ENCODE measurements around the gene ZNF575.

The ZNF575 gene

GRCh38 chr19:43498233-43498842, 34.6 kb upstream of the ZNF575 start:
- WGBS (ENCODE audit: insufficient coverage, insufficient read length), result no CpG with 5 or more reads among the region's 5 CpGs
- Histone ChIP-seq H3K4me3 (ENCODE audit: low read length) (no peak overlapping the region), H3K27ac (ENCODE audit: low read length) (no peak overlapping the region), H3K27me3 (ENCODE audit: control insufficient read depth, insufficient read depth, low read length) (peaks cover 3% of the 10 kb centered on the region; the same call in 1 of the 2 replicates), H3K4me1 (ENCODE audit: control insufficient read depth, insufficient read depth, low read length) (0 out of 2 replicates have a peak, but pooled peaks cover 4% of the 10 kb centered on the region), H3K36me3 (ENCODE audit: control insufficient read depth, insufficient read depth, low read length) (0 out of 2 replicates have a peak, but pooled peaks cover 4% of the 10 kb centered on the region), H3K9me3 (ENCODE audit: control insufficient read depth, insufficient read depth, low read length) (no peaks in the 10 kb centered on the region)
- no peak for DNase-seq (ENCODE audit: low read depth, low spot score)

GRCh38 chr19:43499042-43499441, 33.9 kb upstream of the ZNF575 start:
- Histone ChIP-seq H3K4me1 (ENCODE audit: control insufficient read depth, insufficient read depth, low read length) (0 out of 2 replicates have a peak, but pooled peaks cover 4% of the 10 kb centered on the region), H3K27ac (ENCODE audit: low read length) (no peak overlapping the region), H3K9me3 (ENCODE audit: control insufficient read depth, insufficient read depth, low read length) (no peaks in the 10 kb centered on the region), H3K36me3 (ENCODE audit: control insufficient read depth, insufficient read depth, low read length) (0 out of 2 replicates have a peak, but pooled peaks cover 4% of the 10 kb centered on the region), H3K4me3 (ENCODE audit: low read length) (no peak overlapping the region), H3K27me3 (ENCODE audit: control insufficient read depth, insufficient read depth, low read length) (peaks cover 3% of the 10 kb centered on the region; the same call in 1 of the 2 replicates)
- WGBS (ENCODE audit: insufficient coverage, insufficient read length), result no CpG with 5 or more reads among the region's 3 CpGs
- DNase-seq (ENCODE audit: low read depth, low spot score), result no peak

- 0 out of 2 replicates have a peak, but pooled peaks cover 4% of the 10 kb centered on the region for H3K4me1 ChIP-seq (ENCODE audit: control insufficient read depth, insufficient read depth, low read length)
- H3K4me3 ChIP-seq (ENCODE audit: low read length), result peak overlapping the region; percentile 44; the same call in 1 of the 2 replicates
- H3K9me3 ChIP-seq (ENCODE audit: control insufficient read depth, insufficient read depth, low read length), result no peaks in the 10 kb centered on the region
- WGBS (ENCODE audit: insufficient coverage, insufficient read length), result no CpG with 5 or more reads among the region's 43 CpGs
- H3K27ac ChIP-seq (ENCODE audit: low read length), result no peak overlapping the region
- 0 out of 2 replicates have a peak, but pooled peaks cover 4% of the 10 kb centered on the region for H3K36me3 ChIP-seq (ENCODE audit: control insufficient read depth, insufficient read depth, low read length)
- peaks cover 3% of the 10 kb centered on the region; the same call in 1 of the 2 replicates for H3K27me3 ChIP-seq (ENCODE audit: control insufficient read depth, insufficient read depth, low read length)
- DNase-seq (ENCODE audit: low read depth, low spot score), result no peak
Measured at GRCh38 chr19:43501661-43502418, 31.1 kb upstream of the ZNF575 start.

GRCh38 chr19:43502419-43502976, 30.5 kb upstream of the ZNF575 start:
- Histone ChIP-seq H3K4me1 (ENCODE audit: control insufficient read depth, insufficient read depth, low read length) (0 out of 2 replicates have a peak, but pooled peaks cover 4% of the 10 kb centered on the region), H3K27me3 (ENCODE audit: control insufficient read depth, insufficient read depth, low read length) (peaks cover 3% of the 10 kb centered on the region; the same call in 1 of the 2 replicates), H3K9me3 (ENCODE audit: control insufficient read depth, insufficient read depth, low read length) (no peaks in the 10 kb centered on the region), H3K36me3 (ENCODE audit: control insufficient read depth, insufficient read depth, low read length) (no peaks in the 10 kb centered on the region), H3K4me3 (ENCODE audit: low read length) (no peak overlapping the region), H3K27ac (ENCODE audit: low read length) (no peak overlapping the region)
- DNase-seq (ENCODE audit: low read depth, low spot score), result no peak
- no CpG with 5 or more reads among the region's 23 CpGs for WGBS (ENCODE audit: insufficient coverage, insufficient read length)

- Histone ChIP-seq H3K4me1 (ENCODE audit: control insufficient read depth, insufficient read depth, low read length) (0 out of 2 replicates have a peak, but pooled peaks cover 4% of the 10 kb centered on the region), H3K4me3 (ENCODE audit: low read length) (peak overlapping the region; percentile 74), H3K27ac (ENCODE audit: low read length) (no peak overlapping the region), H3K36me3 (ENCODE audit: control insufficient read depth, insufficient read depth, low read length) (no peaks in the 10 kb centered on the region), H3K27me3 (ENCODE audit: control insufficient read depth, insufficient read depth, low read length) (peaks cover 3% of the 10 kb centered on the region; the same call in 1 of the 2 replicates), H3K9me3 (ENCODE audit: control insufficient read depth, insufficient read depth, low read length) (no peaks in the 10 kb centered on the region)
- WGBS (ENCODE audit: insufficient coverage, insufficient read length), result no CpG with 5 or more reads among the region's 64 CpGs
- peak; percentile 85 for DNase-seq (ENCODE audit: low read depth, low spot score)
Measured at GRCh38 chr19:43503501-43504425, 29.2 kb upstream of the ZNF575 start.

GRCh38 chr19:43504426-43505185, 28.4 kb upstream of the ZNF575 start, which contains the start of gene PHLDB3:
Gene PHLDB3 (minus strand): TSS chr19:43504746. CDS start chr19:43504118, 628 bp downstream.
- no peak for DNase-seq (ENCODE audit: low read depth, low spot score)
- H3K27me3 ChIP-seq (ENCODE audit: control insufficient read depth, insufficient read depth, low read length), result peaks cover 3% of the 10 kb centered on the region; the same call in 1 of the 2 replicates
- H3K27ac ChIP-seq (ENCODE audit: low read length), result no peak within 1 kb of the TSS
- no CpG with 5 or more reads among the region's 42 CpGs for WGBS (ENCODE audit: insufficient coverage, insufficient read length)
- no peaks in the 10 kb centered on the region for H3K36me3 ChIP-seq (ENCODE audit: control insufficient read depth, insufficient read depth, low read length)
- H3K4me1 ChIP-seq (ENCODE audit: control insufficient read depth, insufficient read depth, low read length), result 0 out of 2 replicates have a peak, but pooled peaks cover 4% of the 10 kb centered on the region
- H3K9me3 ChIP-seq (ENCODE audit: control insufficient read depth, insufficient read depth, low read length), result no peaks in the 10 kb centered on the region
- peak within 1 kb of the TSS; percentile 74 for H3K4me3 ChIP-seq (ENCODE audit: low read length)

GRCh38 chr19:43505186-43505456, 27.9 kb upstream of the ZNF575 start:
- Histone ChIP-seq H3K27ac (ENCODE audit: low read length) (no peak overlapping the region), H3K4me3 (ENCODE audit: low read length) (peak overlapping the region; percentile 74; the same call in 1 of the 2 replicates), H3K36me3 (ENCODE audit: control insufficient read depth, insufficient read depth, low read length) (no peaks in the 10 kb centered on the region), H3K4me1 (ENCODE audit: control insufficient read depth, insufficient read depth, low read length) (0 out of 2 replicates have a peak, but pooled peaks cover 4% of the 10 kb centered on the region), H3K27me3 (ENCODE audit: control insufficient read depth, insufficient read depth, low read length) (peaks cover 3% of the 10 kb centered on the region; the same call in 1 of the 2 replicates), H3K9me3 (ENCODE audit: control insufficient read depth, insufficient read depth, low read length) (no peaks in the 10 kb centered on the region)
- no CpG with 5 or more reads among the region's 3 CpGs for WGBS (ENCODE audit: insufficient coverage, insufficient read length)
- DNase-seq (ENCODE audit: low read depth, low spot score), result no peak

- H3K9me3 ChIP-seq (ENCODE audit: control insufficient read depth, insufficient read depth, low read length), result no peaks in the 10 kb centered on the region
- H3K27me3 ChIP-seq (ENCODE audit: control insufficient read depth, insufficient read depth, low read length), result peaks cover 3% of the 10 kb centered on the region; the same call in 1 of the 2 replicates
- no peak for DNase-seq (ENCODE audit: low read depth, low spot score)
- no peak overlapping the region for H3K4me3 ChIP-seq (ENCODE audit: low read length)
- 0 out of 2 replicates have a peak, but pooled peaks cover 4% of the 10 kb centered on the region for H3K4me1 ChIP-seq (ENCODE audit: control insufficient read depth, insufficient read depth, low read length)
- H3K36me3 ChIP-seq (ENCODE audit: control insufficient read depth, insufficient read depth, low read length), result no peaks in the 10 kb centered on the region
- no CpG with 5 or more reads among the region's 5 CpGs for WGBS (ENCODE audit: insufficient coverage, insufficient read length)
- H3K27ac ChIP-seq (ENCODE audit: low read length), result no peak overlapping the region
Measured at GRCh38 chr19:43505941-43506340, 27.0 kb upstream of the ZNF575 start.

GRCh38 chr19:43506629-43507028, 26.4 kb upstream of the ZNF575 start:
- Histone ChIP-seq H3K27me3 (ENCODE audit: control insufficient read depth, insufficient read depth, low read length) (peaks cover 3% of the 10 kb centered on the region; the same call in 1 of the 2 replicates), H3K27ac (ENCODE audit: low read length) (no peak overlapping the region), H3K4me1 (ENCODE audit: control insufficient read depth, insufficient read depth, low read length) (0 out of 2 replicates have a peak, but pooled peaks cover 1% of the 10 kb centered on the region), H3K36me3 (ENCODE audit: control insufficient read depth, insufficient read depth, low read length) (no peaks in the 10 kb centered on the region), H3K4me3 (ENCODE audit: low read length) (no peak overlapping the region), H3K9me3 (ENCODE audit: control insufficient read depth, insufficient read depth, low read length) (no peaks in the 10 kb centered on the region)
- DNase-seq (ENCODE audit: low read depth, low spot score), result no peak
- WGBS (ENCODE audit: insufficient coverage, insufficient read length), result no CpG with 5 or more reads among the region's 5 CpGs
